Stimulated activated CD4-positive, alpha-beta T cell treated with anti-CD3 and anti-CD28 coated beads, Interleukin-1b, Interleukin-23, amount 100 ng/mL, for 24 hours (primary cell): Measurements from ENCODE around the gene FFAR1.
A peak's percentile ranks its signal among the peaks of the same experiment; 100 is the strongest.

ENCODE experiments used
- DNase-seq, 4 experiments: peaks; one replicate each; pipeline ENCODE4 v3.0.0-alpha.2; 2020; ENCODE audit warnings: low read depth in 4 of 4, low spot score in 1 of 4

The FFAR1 gene, protein sequence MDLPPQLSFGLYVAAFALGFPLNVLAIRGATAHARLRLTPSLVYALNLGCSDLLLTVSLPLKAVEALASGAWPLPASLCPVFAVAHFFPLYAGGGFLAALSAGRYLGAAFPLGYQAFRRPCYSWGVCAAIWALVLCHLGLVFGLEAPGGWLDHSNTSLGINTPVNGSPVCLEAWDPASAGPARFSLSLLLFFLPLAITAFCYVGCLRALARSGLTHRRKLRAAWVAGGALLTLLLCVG (N-terminal part only)

DNA sequence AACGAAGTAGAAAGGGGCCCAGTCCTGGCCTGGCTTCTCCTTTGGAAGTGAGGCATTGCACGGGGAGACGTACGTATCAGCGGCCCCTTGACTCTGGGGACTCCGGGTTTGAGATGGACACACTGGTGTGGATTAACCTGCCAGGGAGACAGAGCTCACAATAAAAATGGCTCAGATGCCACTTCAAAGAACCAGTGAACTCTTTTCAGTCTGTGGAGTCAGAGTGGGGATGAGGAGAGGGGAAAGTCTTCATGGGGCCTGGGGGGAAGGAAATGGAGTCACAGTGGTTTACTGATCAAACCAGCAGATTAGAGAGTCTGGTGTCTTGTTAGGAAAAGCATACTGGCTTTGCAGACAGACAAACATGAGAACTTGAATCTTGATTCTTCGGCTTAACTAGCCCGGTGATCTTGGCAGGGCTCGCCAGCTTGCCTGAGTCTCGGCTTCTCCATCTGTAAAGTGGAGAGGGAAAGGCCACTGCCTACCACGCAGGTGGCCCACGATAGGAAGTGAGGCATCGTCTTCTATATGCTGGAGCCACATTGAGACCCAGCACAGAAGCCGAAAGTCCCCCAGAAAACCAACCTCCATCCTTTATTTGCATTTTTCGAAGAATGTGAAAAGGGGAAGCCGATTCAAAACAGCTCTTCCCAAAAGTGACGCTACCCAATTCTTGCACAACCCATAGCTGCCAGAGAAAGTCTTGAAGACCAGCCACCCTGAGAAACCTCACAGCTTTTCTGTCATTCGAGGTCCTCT, at the start of gene FFAR1:
TSS of gene FFAR1 (plus strand) at position 732 of the 759 bp plus-strand sequence. CDS start 3,650 bp downstream, outside the sequence.
- DNase-seq, result peak in 3 of 4 experiments; percentile 25 to 61 (median 33)

DNA sequence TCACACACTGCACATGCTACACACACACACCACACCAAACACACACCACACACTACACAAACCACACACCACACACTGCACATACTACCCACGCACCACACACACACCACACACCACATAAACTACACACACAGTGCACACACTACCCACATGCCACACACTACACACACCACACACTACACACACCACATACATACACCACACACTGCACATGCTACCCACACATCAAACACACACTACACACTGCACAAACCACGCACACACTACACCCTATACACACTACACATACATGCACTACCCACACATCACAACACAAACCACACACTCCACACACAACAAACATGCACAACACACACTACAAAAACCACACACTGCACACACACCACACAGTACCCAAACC, 49.8 kb upstream of the FFAR1 start:
- no peak for DNase-seq

DNA sequence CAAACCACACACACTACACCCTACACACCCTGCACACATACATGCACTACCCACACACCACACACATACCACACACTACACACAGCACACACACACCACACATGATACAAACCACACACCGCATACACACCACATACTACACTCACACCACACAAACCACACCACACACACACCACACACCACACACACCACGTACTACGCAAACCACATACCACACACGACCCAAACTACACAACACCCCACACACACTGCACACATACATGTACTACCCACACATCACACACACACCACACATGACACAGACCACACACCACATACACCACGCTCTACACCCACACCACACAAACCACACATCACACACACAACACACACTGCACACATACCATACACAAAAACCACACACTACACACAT, 49.1 kb upstream of the FFAR1 start:
- DNase-seq, result no peak

DNA sequence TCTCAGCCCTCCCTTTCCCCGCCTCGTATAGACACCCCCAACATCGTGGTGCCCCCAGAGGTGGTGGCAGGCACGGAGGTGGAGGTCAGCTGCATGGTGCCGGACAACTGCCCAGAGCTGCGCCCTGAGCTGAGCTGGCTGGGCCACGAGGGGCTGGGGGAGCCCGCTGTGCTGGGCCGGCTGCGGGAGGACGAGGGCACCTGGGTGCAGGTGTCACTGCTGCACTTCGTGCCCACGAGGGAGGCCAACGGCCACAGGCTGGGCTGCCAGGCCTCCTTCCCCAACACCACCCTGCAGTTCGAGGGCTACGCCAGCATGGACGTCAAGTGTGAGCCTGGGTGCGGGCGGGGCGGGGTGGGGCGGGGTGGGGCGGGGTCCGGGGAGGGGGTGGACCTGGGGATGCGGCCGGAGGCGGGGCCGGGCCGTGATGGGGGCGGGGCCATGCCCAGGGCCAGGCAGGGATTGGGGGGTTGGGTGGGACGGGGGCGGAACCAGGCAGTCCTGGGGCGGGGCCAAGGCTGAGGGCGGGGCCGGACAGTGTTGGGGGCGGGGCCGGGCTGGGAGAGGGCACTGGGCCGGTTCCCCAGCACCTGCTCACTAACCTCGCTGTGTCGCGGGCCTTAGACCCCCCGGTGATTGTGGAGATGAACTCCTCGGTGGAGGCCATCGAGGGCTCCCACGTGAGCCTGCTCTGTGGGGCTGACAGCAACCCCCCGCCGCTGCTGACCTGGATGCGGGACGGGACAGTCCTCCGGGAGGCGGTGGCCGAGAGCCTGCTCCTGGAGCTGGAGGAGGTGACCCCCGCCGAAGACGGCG, 48.0 kb upstream of the FFAR1 start:
- DNase-seq, result no peak

DNA sequence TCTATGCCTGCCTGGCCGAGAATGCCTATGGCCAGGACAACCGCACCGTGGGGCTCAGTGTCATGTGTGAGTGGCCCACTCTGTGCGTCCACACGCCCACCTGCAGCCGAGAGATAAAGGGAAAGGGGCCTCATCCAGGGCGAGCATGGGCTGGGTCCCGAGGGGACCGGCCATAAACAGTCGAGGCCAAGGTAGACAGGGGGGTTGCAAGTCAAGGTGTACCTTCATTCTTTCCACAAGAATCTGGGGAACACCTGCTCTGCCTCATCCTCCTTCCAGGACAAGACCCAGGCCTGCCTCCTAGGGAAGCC, 47.4 kb upstream of the FFAR1 start:
- DNase-seq, result no peak

DNA sequence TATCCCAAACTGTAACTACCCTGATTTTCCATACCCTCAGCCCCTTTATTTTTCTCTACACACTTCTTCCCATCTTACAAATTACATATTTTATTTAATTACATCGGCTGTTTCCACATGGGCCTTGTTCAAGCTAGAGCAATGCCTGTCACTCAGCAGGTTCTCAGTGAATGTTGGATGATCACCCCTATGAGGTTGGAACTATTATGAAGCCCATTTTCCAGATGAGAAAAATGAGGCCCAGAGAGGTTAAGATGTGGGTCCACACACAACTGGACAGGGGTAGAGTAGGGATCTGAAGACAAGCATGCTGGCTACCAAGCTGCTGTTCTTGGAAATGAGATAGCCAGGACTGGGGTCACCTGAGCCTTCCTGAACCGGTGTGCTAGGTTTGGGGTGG, 45.7 kb upstream of the FFAR1 start:
- no peak for DNase-seq

DNA sequence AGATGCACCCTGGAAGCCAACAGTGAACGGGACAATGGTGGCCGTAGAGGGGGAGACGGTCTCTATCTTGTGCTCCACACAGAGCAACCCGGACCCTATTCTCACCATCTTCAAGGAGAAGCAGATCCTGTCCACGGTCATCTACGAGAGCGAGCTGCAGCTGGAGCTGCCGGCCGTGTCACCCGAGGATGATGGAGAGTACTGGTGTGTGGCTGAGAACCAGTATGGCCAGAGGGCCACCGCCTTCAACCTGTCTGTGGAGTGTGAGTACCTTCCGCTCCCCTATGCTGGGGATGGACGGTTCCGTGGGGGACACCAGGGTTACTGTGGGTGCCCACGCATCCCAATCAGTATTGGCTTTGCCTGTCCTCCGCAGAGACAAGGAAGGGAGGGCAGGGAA, 45.3 kb upstream of the FFAR1 start:
- DNase-seq, result no peak

DNA sequence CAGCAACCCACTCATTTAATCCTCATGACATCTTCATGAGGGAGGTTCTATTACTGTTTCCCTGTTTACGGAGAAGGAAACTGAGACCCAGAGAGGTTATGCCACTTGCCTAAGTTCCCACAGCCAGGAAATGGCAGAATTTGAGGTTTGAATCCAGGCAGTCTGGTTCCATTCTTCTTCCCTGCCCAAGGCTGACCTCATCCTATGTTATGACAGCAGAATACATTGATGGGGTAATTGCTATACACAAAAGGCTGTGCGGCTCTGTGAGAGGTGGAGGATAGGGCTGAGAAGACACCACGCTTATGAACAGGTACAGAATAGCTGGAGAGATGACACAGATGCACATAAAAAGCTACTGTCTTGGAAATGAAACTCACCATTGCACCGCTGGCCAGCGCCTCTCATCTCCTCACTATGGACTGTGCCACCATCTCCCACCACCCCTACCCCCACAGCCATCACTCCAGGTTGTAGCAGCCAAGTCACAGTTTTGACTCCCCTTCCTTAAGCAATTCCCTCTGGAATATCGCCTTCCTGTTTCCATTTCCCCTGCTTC, 44.3 kb upstream of the FFAR1 start:
- DNase-seq, result no peak

DNA sequence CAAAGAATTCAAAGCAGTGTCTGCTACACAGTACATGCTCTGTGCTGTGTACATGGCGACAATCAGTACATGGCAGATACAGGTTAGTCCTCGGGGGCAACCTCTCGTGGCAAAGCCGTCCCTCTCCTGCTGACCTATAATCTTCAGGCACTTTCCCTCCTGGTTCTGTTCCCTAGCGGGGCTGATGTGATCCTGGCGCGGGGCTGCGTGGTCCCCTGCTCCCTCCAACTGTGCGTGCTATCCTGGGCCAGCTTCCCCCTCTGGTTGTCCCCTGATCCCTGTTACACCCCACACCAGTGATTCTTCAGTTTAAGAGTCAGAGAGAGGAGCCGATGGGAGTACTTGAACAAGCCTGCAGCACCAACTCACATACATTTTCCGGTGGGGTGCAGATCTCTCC, 43.7 kb upstream of the FFAR1 start:
- DNase-seq, result no peak

DNA sequence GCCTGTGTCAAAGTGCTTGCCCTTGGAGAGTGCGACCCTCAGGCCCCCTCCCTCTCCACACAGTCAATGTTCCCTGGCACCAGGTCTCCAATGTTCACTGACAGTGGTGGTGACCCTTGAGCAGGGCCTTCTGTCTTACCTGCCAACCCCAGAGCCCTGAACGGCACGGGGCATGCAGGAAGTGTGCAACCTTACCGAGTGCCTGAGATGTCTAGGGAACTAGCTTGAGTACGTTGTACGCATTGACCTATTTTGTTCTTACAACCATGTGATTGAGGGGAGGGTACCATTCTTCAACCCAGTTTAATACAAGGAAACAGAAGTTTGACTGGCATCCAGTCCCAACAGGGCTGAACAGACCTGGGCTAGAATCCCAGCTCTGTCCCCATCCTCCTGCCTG, 42.5 kb upstream of the FFAR1 start:
- DNase-seq, result no peak

DNA sequence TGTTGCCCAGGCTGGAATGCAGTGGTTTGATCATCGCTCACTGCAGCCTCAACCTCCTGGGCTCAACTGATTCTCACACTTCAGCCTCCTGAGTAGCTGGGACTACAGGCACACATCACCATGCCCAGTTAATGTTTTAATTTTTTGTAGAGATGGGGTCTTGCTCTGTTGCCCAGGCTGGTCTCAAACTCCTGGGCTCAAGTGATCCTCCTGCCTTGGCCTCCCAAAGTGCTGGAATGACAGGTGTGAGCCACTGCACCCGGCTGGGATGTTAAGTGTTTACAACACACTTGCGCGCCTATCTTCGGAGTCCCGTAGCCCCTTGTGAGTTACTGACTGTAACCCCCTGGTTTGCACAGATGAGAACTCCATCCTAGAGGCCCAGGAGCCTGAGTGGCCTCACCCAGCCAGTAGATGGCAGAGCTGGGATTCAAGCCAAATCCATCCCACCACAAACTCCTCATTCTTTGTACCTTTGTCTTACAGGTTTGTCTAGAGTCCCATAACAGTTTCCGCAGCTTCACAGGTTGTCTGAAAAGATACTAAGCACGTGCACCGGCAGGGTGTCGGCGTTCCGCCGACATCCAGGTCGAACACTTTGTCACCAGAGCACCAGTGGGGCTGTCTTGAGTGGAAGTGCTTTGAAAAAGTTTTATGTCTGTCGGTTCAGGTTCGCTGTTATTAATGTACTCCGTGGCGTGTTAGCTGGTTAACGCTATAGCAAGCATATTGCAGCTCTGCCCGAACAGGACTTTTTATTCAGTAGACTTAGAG, 41.0 kb upstream of the FFAR1 start:
- DNase-seq, result no peak

DNA sequence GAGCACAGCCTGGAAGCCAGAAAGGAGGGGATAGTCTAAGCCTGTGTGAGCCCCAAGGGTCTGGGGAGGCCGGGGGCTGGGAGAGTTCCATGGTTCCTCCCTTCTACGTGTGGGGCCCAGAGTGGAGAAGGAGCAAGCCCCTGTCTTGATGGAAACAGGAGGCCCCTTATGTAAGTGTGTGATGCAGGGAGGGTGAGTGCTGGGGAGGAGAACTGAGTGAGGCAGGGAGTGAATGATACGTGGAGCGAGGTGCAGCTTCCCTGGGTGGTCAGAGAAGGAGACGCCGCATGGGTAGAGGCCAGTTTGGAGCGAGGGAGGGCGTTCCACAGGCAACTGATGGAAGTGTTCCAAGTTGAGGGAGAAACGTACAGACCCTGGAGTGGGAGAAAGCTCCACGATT, 39.8 kb upstream of the FFAR1 start:
- DNase-seq, result no peak

DNA sequence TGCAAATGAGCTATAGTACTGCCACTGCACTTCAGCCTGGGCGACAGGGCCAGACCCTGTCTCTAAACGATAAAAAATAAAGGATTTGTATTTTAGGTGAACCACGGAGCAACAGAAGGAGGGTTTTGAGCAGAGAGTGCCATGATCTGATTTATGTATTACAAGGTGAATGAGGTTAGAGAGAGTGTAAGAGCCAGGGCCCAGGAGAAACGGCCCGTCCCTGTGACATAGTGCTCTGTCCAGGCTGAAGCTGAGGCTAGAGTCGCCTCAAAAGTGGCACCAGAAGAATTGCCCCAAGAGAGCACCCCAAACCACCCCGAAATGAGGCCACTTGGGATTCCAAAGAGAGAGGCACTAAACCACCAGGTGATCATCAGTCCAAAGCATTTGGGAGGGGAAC, 38.8 kb upstream of the FFAR1 start:
- DNase-seq, result no peak

DNA sequence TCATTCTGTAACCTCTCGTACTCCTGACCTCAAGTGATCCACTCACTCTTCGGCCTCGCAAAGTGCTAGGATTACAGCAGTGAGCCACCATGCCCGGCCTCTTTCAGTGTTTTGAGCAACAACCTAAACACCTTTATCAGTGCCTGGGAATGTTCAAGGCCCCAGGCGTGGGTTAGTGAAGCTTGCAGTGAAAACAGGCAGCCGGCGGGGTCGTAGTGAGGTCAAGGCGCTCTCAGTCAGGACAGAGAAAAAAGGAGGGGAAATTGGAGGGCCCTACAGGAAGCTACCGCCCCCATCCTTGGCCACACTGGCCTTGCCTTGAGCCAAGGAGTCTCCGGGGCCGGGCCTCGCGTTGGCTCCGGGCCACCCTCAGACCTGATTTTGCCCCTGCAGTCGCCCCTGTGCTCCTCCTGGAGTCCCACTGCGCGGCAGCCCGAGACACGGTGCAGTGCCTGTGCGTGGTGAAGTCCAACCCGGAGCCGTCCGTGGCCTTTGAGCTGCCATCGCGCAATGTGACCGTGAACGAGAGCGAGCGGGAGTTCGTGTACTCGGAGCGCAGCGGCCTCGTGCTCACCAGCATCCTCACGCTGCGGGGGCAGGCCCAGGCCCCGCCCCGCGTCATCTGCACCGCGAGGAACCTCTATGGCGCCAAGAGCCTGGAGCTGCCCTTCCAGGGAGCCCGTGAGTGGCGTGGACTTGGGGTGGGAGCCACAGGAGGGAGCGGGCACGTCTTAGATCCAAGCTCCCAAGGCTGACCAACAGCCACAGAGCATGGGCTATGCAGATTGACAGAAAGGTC, 38.0 kb upstream of the FFAR1 start:
- DNase-seq, result no peak

DNA sequence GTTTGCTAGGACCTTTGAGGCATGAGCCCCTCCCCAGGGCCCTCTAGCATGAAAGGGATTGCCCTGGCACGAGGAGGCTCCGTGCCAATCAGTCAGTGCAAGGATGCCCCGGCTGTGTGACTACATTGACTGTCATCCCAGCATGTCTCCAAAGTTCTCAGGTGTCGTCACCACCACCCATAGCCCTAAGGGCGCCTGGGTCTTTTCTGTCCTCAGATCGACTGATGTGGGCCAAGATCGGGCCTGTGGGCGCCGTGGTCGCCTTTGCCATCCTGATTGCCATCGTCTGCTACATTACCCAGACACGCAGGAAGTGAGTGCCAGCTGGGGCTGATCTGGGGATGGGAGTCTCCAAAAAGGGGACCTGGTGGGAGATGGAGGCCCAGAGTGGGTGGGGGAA, 37.4 kb upstream of the FFAR1 start:
- no peak for DNase-seq

DNA sequence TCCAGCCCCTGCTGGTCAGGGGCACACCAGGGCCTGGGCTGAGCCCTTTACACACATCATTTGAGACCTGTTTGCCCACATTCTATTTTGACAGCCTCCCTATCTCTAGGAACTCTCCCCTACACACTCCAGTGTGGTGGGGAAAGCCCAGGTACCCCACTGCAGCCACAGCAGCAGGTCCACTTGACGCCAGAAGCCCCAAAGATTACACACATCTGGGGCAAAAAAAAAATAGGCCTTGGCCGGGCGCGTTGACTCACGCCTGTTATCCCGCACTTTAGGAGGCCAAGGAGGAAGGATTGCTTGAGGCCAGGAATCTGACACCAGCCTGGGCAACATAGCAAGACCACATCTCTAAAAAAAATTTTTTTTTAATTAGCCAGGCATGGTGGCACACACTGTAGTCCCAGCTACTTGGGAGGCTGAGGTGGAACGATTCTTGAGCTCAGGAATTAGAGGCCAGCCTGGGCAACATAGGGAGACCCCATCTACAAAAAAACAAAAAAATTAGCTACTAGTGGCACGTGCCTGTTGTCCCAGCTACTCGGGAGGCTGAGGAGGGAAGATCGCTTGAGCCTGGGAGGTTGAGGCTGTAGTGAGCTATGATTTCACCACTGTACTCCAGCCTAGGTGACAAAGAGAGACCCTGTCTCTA, 36.8 kb upstream of the FFAR1 start:
- no peak for DNase-seq

DNA sequence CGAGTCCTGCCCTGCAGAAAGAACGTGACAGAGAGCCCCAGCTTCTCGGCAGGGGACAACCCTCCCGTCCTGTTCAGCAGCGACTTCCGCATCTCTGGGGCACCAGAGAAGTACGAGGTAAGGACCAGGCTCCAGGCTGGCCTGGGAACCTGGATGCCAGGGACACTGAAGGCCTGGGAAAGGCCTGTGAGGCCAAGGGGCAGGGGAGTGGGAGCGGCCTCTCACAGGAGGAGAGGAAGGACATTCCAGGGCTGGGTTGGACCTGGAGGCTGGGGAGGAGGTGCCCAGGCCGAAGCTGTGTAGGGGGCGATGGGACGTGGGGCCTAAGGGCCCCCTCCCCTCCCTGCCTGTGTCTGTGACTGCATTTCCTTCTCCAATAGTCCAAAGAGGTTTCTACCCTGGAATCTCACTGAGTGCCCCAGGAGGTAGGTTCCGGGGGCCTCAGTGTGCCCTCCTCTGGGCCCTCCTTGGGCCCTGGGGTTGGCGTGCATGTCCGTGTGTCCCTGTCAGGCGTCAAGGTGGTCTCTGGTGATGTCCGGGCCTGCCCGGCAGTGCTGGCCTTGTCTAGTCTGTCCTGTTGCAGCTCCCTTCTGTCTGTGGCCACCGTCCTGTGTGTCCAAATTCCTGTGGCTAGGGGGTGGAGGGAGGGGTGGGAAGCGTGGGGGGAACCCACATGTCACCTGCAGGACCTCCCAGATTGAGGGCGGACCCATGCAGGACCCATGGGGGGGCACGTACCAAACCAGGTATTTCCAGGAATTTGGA, 35.6 kb upstream of the FFAR1 start:
- DNase-seq, result no peak

DNA sequence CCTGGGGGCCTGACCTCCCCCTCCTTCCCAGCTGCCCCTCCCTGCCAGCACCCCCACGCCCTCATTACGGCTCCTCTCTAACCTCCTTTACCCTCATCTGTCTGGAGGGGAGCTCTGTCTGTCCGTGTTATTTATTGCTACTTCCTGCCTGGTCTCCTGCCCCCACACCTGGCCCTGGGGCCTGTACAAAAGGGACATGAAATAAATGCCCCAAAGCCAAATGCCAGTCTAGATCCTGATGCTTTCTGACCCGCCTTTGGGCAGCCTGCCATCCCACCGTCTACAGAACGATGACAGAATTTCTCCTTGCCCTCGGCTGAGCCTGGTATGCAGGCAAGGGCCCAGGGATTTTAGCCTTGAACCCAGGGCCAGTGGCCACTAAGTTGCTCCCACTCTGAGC, 34.1 kb upstream of the FFAR1 start:
- DNase-seq, result no peak

DNA sequence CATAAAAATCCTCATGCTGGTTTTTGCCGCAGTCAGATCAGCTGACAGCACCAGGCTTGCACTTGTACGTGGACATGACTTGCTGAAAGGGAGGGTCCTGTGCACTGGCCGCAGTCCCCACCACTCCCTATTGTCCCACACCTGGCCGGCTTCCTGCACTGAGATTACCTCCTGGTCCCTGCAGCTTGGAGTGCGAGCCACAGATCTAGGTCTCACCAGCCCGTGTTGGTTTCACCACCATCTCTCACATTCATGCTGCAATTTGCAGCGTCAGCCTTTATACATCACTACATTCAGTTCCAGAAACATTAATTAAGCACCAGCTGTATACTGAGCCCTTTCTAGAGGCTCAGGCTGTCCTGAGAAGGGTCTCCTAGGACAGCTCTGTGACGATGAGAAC, 33.7 kb upstream of the FFAR1 start:
- DNase-seq, result no peak
